Measurements from ENCODE around the gene SAXO1.

SAXO1 gene, protein sequence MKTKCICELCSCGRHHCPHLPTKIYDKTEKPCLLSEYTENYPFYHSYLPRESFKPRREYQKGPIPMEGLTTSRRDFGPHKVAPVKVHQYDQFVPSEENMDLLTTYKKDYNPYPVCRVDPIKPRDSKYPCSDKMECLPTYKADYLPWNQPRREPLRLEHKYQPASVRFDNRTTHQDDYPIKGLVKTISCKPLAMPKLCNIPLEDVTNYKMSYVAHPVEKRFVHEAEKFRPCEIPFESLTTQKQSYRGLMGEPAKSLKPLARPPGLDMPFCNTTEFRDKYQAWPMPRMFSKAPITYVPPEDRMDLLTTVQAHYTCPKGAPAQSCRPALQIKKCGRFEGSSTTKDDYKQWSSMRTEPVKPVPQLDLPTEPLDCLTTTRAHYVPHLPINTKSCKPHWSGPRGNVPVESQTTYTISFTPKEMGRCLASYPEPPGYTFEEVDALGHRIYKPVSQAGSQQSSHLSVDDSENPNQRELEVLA

DNA sequence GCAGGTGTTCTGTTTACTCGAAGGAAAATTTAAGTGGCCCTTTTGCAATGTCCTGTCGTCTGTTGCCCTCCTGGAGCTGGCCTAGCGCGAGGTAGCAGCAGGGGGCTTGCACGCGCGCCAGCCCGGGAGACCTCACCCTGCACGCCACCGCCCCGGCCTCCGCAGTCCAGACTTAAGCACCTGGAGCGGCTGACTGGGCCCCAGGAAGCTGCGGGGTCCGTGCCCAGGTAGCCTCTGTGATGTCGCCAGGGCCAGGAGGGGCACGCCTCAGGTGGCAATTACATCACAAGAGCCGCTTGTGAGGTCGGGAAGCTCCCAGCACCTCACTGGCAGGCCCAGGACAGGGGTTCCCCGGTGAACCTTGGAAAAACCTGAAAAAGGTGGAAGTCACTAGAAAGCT is at the start of gene SAXO1:
Gene SAXO1 (minus strand): TSS at position 195 of the 400 bp plus-strand sequence. CDS start 301 bp downstream, outside the sequence.
- TF ChIP-seq CTCF (IDR thresholded peaks at IDR 0.05; ENCODE audit: borderline replicate concordance, control extremely low read depth, extremely low read depth, insufficient read depth, missing control alignments): no peak
- no peak for DNase-seq (ENCODE audit: low spot score)
- in situ Hi-C loops (cut with MboI; ENCODE audit: low sequenced_read_pairs, unreplicated experiment): loop anchor here (25.0 kb wide), 1 partner anchor 1221 kb away; no protein-coding TSS in a partner anchor

DNA sequence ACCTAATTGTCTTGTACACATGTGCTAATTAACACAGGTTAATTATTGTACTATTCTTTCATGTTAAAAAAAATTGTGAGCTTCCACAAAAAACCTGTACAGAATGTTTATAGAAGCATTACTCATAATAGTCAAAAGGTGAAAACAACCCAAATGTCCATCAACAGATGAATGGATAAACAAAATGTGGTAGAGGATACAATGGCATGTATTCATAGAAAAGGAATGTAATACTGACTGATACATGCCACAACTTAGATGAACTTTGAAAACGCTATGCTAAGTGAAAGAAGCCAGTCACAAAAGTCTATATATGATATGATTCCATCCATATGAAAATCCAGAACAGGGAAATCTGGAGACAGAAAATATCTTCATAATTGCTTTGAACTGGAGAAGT is 41.8 kb upstream of the SAXO1 start:
- no peak for TF ChIP-seq CTCF (IDR thresholded peaks at IDR 0.05; ENCODE audit: borderline replicate concordance, control extremely low read depth, extremely low read depth, insufficient read depth, missing control alignments)
- in situ Hi-C loops (cut with MboI; ENCODE audit: low sequenced_read_pairs, unreplicated experiment): loop anchor here (25.0 kb wide), 1 partner anchor 387 kb away; no protein-coding TSS in a partner anchor
- DNase-seq (ENCODE audit: low spot score): no peak

DNA sequence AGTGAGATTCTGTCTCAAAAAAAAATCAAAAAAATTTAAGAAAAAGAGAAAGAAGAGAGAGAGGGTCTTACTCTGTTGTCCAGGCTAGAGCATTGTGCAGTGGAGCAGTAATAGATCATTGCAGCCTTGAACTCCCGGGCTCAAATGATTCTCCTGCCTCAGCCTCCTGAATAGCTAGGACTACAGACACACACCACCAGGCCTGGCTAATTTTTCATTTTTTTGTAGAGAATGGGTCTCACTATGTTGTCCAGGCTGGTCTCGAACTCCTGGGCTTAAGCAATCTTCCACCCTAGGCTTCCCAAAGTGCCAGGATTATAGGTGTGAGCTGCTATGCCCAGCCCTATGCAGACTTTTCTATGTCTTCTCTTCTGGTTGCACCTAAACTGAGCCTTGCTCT is 41.2 kb upstream of the SAXO1 start:
- DNase-seq (ENCODE audit: low spot score): no peak
- in situ Hi-C loops (cut with MboI; ENCODE audit: low sequenced_read_pairs, unreplicated experiment): loop anchor here (25.0 kb wide), 1 partner anchor 388 kb away; no protein-coding TSS in a partner anchor
- no peak for TF ChIP-seq CTCF (IDR thresholded peaks at IDR 0.05; ENCODE audit: borderline replicate concordance, control extremely low read depth, extremely low read depth, insufficient read depth, missing control alignments)

DNA sequence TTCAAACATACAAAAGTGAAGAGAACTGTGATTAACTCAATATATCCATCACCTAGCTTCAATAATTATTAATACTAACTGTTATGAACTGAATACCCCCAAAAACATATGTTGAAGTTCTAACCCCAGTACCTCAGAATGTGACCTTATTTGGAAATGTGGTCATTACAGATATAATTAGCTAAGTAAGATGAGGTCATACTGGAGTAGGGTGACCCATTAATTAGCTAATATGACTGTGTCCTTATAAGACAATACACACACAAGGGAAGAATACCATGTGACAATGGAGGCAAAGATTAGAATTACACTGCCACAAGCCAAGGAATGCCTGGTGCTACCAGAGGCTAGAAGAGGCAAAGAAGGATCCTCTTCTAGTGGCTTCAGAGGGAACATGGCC is 24.0 kb upstream of the SAXO1 start:
- in situ Hi-C loops (cut with MboI; ENCODE audit: low sequenced_read_pairs, unreplicated experiment): loop anchor here (10.0 to 25.0 kb wide), 2 partner anchors 118 to 405 kb away; no protein-coding TSS in a partner anchor
- TF ChIP-seq CTCF (IDR thresholded peaks at IDR 0.05; ENCODE audit: borderline replicate concordance, control extremely low read depth, extremely low read depth, insufficient read depth, missing control alignments): no peak

GRCh38 chr9:19050637-19051591 is 17.9 kb upstream of the SAXO1 start:
- in situ Hi-C loops (cut with MboI; ENCODE audit: low sequenced_read_pairs, unreplicated experiment): loop anchor here (10.0 to 25.0 kb wide), 2 partner anchors 124 to 411 kb away; no protein-coding TSS in a partner anchor
- TF ChIP-seq CTCF (IDR thresholded peaks at IDR 0.05; ENCODE audit: borderline replicate concordance, control extremely low read depth, extremely low read depth, insufficient read depth, missing control alignments): no peak
- DNase-seq (ENCODE audit: low spot score): no peak

More for the DNA sequence above, 24.0 kb upstream of the SAXO1 start:
- no peak for DNase-seq (ENCODE audit: low spot score)

All from GM13976 (cell line).